ENCODE results near the gene PANX1. TPM values are rescaled to one million over a fixed set of nuclear protein-coding genes. Genes with fewer than 3 reads are reported as not detected.

The PANX1 gene
- total RNA-seq, 2 experiments from 2014 or later: 4.8 to 4.9 TPM

GRCh38 chr11:94129512-94130297, 1.1 kb downstream of the PANX1 start:
- intact Hi-C loops (cut with DNase I, micrococcal nuclease): loop anchor here (2.0 to 10.0 kb wide), 4 partner anchors 347 to 935 kb away; partner anchors contain the start of genes CEP295 (in 1 of the 2) and SLC36A4 (in 1 of the 2)
- no peak for TF ChIP-seq CTCF (IDR thresholded peaks at IDR 0.05)
- Mint-ChIP-seq H3K9me3 (no peaks in the 10 kb centered on the region), H3K27me3 (no peaks in the 10 kb centered on the region), H3K4me3 (no peak overlapping the region), H3K27ac (no peak overlapping the region), H3K36me3 (ENCODE audit: low read depth) (no peaks in the 10 kb centered on the region), H3K4me1 (ENCODE audit: low read depth) (peaks cover 29% of the 10 kb centered on the region)
- Histone ChIP-seq H3K4me1 (ENCODE audit: insufficient read depth, low read length) (peaks cover 50% of the 10 kb centered on the region), H3K9me3 (ENCODE audit: control insufficient read depth in 1 of 2, insufficient read depth in 1 of 2, low read length in 2 of 2) (no peaks in the 10 kb centered on the region), H3K27ac (ENCODE audit: low read depth in 1 of 2, low read length in 2 of 2) (peak overlapping the region; percentile 64 to 67), H3K4me3 (ENCODE audit: low read length) (peak overlapping the region; percentile 91), H3K36me3 (ENCODE audit: insufficient read depth, low read length) (no peaks in the 10 kb centered on the region), H3K27me3 (ENCODE audit: control insufficient read depth in 1 of 2, insufficient read depth in 2 of 2, low read length in 2 of 2) (no peaks in the 10 kb centered on the region)
- DNase-seq (peak in 5 of 14 experiments; percentile 4 to 42 (median 35)), ATAC-seq (ENCODE audit: poor library complexity) (no peak)
- POLR2A ChIA-PET: interaction anchor here (0.7 to 3.0 kb wide), 9 partner anchors 8 to 1660 kb away, joined by 3 to 26 read pairs (median 5); partner anchors contain the start of genes C11orf54, CEP57, FAM76B and MED17
- CTCF ChIA-PET: no interaction called here

GRCh38 chr11:94130298-94131046, 1.8 kb downstream of the PANX1 start:
- no peaks in the 10 kb centered on the region for H3K36me3 Mint-ChIP-seq (ENCODE audit: low read depth)
- no peaks in the 10 kb centered on the region for H3K36me3 ChIP-seq (ENCODE audit: insufficient read depth, low read length)
- H3K27ac ChIP-seq (ENCODE audit: low read depth in 1 of 2, low read length in 2 of 2): peak overlapping the region in 1 of 2 donors; percentile 67
- peaks cover 34% of the 10 kb centered on the region for H3K4me1 Mint-ChIP-seq (ENCODE audit: low read depth)
- peaks cover 55% of the 10 kb centered on the region for H3K4me1 ChIP-seq (ENCODE audit: insufficient read depth, low read length)
- intact Hi-C loops (cut with DNase I, micrococcal nuclease): loop anchor here in 1 of 2 experiments (10.0 kb wide), 1 partner anchor 936 kb away; the partner anchor contains the start of gene SLC36A4
- no peaks in the 10 kb centered on the region for H3K27me3 ChIP-seq (ENCODE audit: control insufficient read depth in 1 of 2, insufficient read depth in 2 of 2, low read length in 2 of 2)
- H3K27me3 Mint-ChIP-seq: no peaks in the 10 kb centered on the region
- no peaks in the 10 kb centered on the region for H3K9me3 Mint-ChIP-seq
- no peaks in the 10 kb centered on the region for H3K9me3 ChIP-seq (ENCODE audit: control insufficient read depth in 1 of 2, insufficient read depth in 1 of 2, low read length in 2 of 2)
- peak overlapping the region; percentile 91 for H3K4me3 ChIP-seq (ENCODE audit: low read length)
- no peak for TF ChIP-seq CTCF (IDR thresholded peaks at IDR 0.05)
- peak in 1 of 14 experiments; percentile 22 for DNase-seq
- CTCF ChIA-PET: no interaction called here
- H3K27ac Mint-ChIP-seq: no peak overlapping the region
- POLR2A ChIA-PET: interaction anchor here (1.1 to 3.0 kb wide), 2 partner anchors 389 to 932 kb away, joined by 3 to 26 read pairs; partner anchors contain the start of genes C11orf54 and TAF1D
- ATAC-seq (ENCODE audit: poor library complexity): no peak
- H3K4me3 Mint-ChIP-seq: no peak overlapping the region

- H3K9me3 ChIP-seq (ENCODE audit: control insufficient read depth in 1 of 2, insufficient read depth in 1 of 2, low read length in 2 of 2): no peaks in the 10 kb centered on the region
- TF ChIP-seq CTCF (IDR thresholded peaks at IDR 0.05): no peak
- peak in 1 of 14 experiments; percentile 8 for DNase-seq
- H3K4me1 ChIP-seq (ENCODE audit: insufficient read depth, low read length): peaks cover 55% of the 10 kb centered on the region
- no peak overlapping the region for H3K27ac ChIP-seq (ENCODE audit: low read depth in 1 of 2, low read length in 2 of 2)
- POLR2A ChIA-PET: no interaction called here
- no peak overlapping the region for H3K4me3 Mint-ChIP-seq
- CTCF ChIA-PET: no interaction called here
- no peaks in the 10 kb centered on the region for H3K36me3 Mint-ChIP-seq (ENCODE audit: low read depth)
- no peak for ATAC-seq (ENCODE audit: poor library complexity)
- no peak overlapping the region for H3K27ac Mint-ChIP-seq
- no peaks in the 10 kb centered on the region for H3K27me3 Mint-ChIP-seq
- no peaks in the 10 kb centered on the region for H3K9me3 Mint-ChIP-seq
- no peaks in the 10 kb centered on the region for H3K27me3 ChIP-seq (ENCODE audit: control insufficient read depth in 1 of 2, insufficient read depth in 2 of 2, low read length in 2 of 2)
- intact Hi-C loops (cut with DNase I, micrococcal nuclease): loop anchor here in 1 of 2 experiments (10.0 kb wide), 1 partner anchor 936 kb away; the partner anchor contains the start of gene SLC36A4
- no peaks in the 10 kb centered on the region for H3K36me3 ChIP-seq (ENCODE audit: insufficient read depth, low read length)
- H3K4me3 ChIP-seq (ENCODE audit: low read length): no peak overlapping the region
- peaks cover 41% of the 10 kb centered on the region for H3K4me1 Mint-ChIP-seq (ENCODE audit: low read depth)
These were observed 2.5 kb downstream of the PANX1 start for GRCh38 chr11:94131047-94131717.

Data from CD4-positive, alpha-beta T cell (primary cell).